ENCODE results near the gene DOCK3. TPM values are rescaled to one million over a fixed set of nuclear protein-coding genes. Genes with fewer than 3 reads are reported as not detected.
A peak's percentile ranks its signal among the peaks of the same experiment; 100 is the strongest.

DOCK3 gene
- total and polyA plus RNA-seq, 2 donors (not counting 3 experiments of a cell fraction or from before 2014, with no cell fraction given) = 0.08 to 0.13 TPM

GRCh38 chr3:51384726-51385473 is 710.2 kb downstream of the DOCK3 start, which contains the start of gene MANF:
Gene MANF (plus strand): TSS chr3:51385291. CDS start chr3:51385343, 52 bp downstream.
- H4K20me1 ChIP-seq (replicated peaks; ENCODE audit: control insufficient read depth, extremely low read depth, insufficient read depth, low read length) = no peaks in the 10 kb centered on the region
- peak within 1 kb of the TSS; percentile 96 for H3K4me2 ChIP-seq (ENCODE audit: insufficient read depth, low read length)
- H3K9me1 ChIP-seq (replicated peaks; ENCODE audit: control insufficient read depth, extremely low read depth, insufficient read depth, low read length) = no peaks in the 10 kb centered on the region
- H2AFZ ChIP-seq (ENCODE audit: low read depth, low read length) = peak within 1 kb of the TSS; percentile 50
- ChIA-PET CTCF (interaction anchor here (1.3 to 2.7 kb wide), 5 partner anchors 13 to 769 kb away, joined by 3 to 14 read pairs (median 9); no protein-coding TSS in a partner anchor), POLR2A (interaction anchor here (0.6 to 1.3 kb wide), 3 partner anchors 45 to 114 kb away, joined by 3 to 7 read pairs (median 3); no protein-coding TSS in a partner anchor)
- H3K27ac ChIP-seq (ENCODE audit: insufficient read depth, low read depth, low read length) = peak within 1 kb of the TSS; percentile 95
- H3K4me3 ChIP-seq (replicated peaks in 1 of 3; ENCODE audit: insufficient read depth in 1 of 3, low read depth in 1 of 3, low read length in 3 of 3) = peak within 1 kb of the TSS; percentile 64 to 97 (median 93)
- no peaks in the 10 kb centered on the region for H3K9me3 ChIP-seq (replicated peaks; ENCODE audit: control insufficient read depth, insufficient read depth, low read length)
- peaks cover 8 to 16% of the 10 kb centered on the region in 2 experiments for H3K36me3 ChIP-seq (ENCODE audit: control insufficient read depth in 2 of 2, extremely low read depth in 1 of 2, insufficient read depth in 2 of 2, low read length in 2 of 2)
- no peak for TF ChIP-seq JUN (IDR thresholded peaks at IDR 0.05; ENCODE audit: borderline replicate concordance, insufficient read depth, insufficient read length, low read depth)
- peak; percentile 2 for TF ChIP-seq MAX (IDR thresholded peaks at IDR 0.05; ENCODE audit: insufficient read depth, insufficient read length)
- peak; percentile 89 for TF ChIP-seq POLR2A (IDR thresholded peaks at IDR 0.05; ENCODE audit: low read depth, low read length)
- peak; percentile 88 for TF ChIP-seq POLR2AphosphoS5 (IDR thresholded peaks at IDR 0.05; ENCODE audit: insufficient read depth, low read depth, low read length)
- TF ChIP-seq CTCF (IDR thresholded peaks at IDR 0.05; ENCODE audit: extremely low read depth in 1 of 2, insufficient read depth in 1 of 2, low read depth in 1 of 2, low read length in 2 of 2) = no peak
- H3K27me3 ChIP-seq (ENCODE audit: control insufficient read depth in 2 of 2, insufficient read depth in 2 of 2, low read length in 2 of 2) = no peaks in the 10 kb centered on the region
- H3K79me2 ChIP-seq (ENCODE audit: control insufficient read depth, insufficient read depth, low read length) = peaks cover 43% of the 10 kb centered on the region
- dilution Hi-C loops (cut with MboI; ENCODE audit: extremely low pct_ligation_motif_present, low sequenced_read_pairs) (no loop called here), intact Hi-C loops (cut with micrococcal nuclease) (loop anchor here (1.0 to 10.0 kb wide), 6 partner anchors 45 to 816 kb away; partner anchors contain the start of genes DOCK3, HEMK1, PARP3 and RRP9)
- H3K9ac ChIP-seq (replicated peaks; ENCODE audit: extremely low read depth, insufficient read depth, low read length) = peak within 1 kb of the TSS; percentile 99
- H3K4me1 ChIP-seq (ENCODE audit: control insufficient read depth, extremely low read depth, insufficient read depth, low read length) = peaks cover 29% of the 10 kb centered on the region
- no TSS peak for BruUV-seq (replicated peaks)
- peak; percentile 99 for FAIRE-seq
- DNase-seq (ENCODE audit: low read depth, low spot score) = peak; percentile 99

Measured in endothelial cell of umbilical vein (primary cell).